GM19324 (cell line): ENCODE measurements around the gene ACTR3.
A peak's percentile ranks its signal among the peaks of the same experiment; 100 is the strongest.

Experiments used
- ATAC-seq: cut with Tn5 transposase; IDR thresholded peaks from one replicate; pipeline ENCODE4 v1.9.1; 2021; ENCODE audit warnings: mild to moderate bottlenecking, moderate library complexity; ENCODE audit not compliant: unreplicated experiment, low FRiP score

ACTR3 gene

DNA sequence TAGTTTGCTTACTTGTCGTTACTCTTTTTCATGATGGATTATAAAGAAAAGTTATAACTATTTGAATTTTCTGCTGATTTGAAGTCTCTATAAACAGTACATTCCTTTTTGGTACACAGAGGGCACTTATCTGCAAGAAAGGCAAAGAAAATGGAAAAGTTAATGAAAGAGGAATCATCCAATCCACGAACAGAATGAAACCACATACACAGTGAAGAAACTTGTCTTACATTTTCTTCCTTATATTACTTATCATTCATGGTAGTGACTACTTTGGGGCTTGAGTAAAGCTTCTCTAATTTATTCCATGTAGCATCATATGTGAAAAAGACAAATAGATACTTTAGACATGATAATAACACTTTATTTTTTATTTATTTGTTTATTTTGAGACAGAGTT lies 14.8 kb upstream of the ACTR3 start:
- no peak for ATAC-seq

DNA sequence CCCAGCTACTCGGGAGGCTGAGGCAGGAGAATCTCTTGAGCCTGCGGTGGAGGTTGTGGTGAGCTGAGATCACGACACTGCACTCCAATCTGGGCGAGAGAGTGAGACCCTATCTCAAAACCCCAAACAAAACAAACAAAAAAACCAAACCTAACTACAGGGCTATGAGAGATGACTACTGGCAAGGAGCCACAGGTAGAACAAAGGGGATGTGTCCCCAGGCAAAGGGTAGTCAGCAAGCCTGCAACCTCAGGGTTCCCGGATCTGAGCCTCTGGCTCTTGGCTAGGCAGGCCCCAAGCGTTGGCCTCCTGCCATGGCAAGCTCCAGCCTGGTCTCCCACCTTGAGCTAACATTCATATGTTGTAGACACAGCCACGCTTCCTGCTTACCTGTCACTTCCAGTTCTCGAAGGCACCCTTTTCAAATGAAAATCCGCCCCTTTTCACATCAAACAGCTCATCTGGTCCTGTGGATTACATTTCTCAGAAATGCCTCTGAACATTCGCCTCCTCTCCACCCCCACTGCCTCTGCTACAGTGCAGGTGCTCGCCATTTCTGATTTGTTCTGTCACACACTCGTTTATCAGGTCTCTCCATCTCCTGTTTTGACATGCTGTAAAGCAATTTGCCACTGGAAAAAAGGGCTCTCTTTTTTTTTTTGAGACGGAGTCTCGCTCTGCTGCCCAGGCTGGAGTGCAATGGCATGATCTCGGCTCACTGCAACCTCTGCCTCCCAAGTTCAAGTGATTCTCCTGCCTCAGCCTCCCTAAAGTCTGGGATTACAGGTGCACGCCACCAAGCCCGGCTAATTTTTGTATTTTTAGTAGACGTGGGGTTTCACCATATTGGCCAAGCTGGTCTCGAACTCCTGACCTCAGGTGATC lies 13.1 kb upstream of the ACTR3 start:
- ATAC-seq, result no peak

DNA sequence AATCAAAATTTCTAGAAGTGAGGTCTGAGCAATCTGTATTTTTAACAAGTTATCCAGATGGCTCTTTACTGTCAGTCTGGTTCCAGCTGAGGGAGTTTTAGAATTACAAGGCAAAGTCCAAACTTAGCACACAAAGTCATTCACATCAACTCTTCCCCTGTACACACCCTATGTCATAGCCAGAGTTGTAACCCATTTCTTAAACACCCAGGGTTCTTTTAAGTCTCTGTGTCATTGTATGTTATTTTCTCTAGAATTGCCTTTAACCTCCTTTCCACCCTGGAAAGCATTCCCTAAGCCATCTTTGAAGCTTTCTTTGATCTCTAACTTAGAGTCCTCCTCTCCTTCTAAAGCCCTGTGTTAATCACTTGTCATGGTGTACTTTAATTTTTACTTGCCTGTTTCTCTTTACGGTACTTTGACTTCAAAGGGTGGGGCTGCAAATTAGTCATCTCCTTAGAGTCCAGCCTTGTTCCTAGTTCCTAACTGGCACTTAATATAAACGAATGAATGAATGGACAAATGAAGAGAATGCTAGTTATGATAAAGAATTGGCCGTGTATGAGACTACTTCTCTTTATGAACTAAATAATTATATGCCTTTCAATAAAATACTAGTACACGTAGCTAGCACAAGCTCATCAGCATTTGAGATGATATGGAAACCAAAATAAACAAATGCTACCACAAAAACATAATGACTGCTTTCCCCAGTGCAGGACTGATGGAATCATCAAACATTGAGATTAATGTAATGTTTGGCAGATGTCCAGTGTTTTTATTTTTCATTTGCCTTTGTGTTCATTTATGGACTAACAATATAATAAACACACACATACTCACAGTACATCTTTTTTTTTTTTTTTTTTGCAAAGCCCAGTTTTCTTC lies 11.9 kb upstream of the ACTR3 start:
- no peak for ATAC-seq

DNA sequence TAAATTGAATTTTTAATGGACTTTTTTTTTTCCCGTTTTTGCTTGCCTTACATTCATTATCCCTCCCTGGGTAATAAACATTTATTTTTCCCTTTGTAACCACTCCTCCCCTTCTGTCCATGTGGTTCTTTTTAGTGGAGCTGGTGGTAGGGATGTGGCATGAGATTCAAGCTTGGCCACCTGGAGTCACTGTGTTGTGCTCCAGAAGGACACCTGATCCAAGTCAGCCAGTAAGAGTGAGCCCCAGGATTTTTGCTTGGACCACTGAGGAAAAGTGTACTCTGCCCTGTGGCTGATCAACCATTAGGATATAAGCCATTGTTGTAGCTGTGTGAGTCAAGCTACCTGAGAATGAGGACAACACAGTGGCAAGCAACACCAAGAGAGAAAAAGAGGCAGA lies 11.1 kb upstream of the ACTR3 start:
- no peak for ATAC-seq

DNA sequence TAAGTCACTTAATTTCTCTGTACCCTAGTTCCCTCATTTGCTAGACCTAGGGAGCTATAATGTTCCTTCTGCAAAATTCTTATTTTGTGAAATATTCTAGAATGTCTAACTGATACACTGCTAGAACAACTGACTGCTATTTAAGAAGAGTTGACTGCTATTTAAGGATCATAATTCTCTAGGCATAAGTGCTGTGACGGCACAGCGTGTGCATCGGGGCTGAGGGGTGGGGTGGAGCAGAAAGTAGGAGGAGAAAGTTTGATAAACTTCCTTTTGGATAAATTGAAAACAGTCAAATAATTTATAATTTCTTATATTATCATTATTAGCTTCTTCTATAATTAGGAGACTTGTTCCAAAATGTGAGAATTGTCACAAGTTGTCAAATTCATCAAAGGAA lies 10.4 kb upstream of the ACTR3 start:
- no peak for ATAC-seq

DNA sequence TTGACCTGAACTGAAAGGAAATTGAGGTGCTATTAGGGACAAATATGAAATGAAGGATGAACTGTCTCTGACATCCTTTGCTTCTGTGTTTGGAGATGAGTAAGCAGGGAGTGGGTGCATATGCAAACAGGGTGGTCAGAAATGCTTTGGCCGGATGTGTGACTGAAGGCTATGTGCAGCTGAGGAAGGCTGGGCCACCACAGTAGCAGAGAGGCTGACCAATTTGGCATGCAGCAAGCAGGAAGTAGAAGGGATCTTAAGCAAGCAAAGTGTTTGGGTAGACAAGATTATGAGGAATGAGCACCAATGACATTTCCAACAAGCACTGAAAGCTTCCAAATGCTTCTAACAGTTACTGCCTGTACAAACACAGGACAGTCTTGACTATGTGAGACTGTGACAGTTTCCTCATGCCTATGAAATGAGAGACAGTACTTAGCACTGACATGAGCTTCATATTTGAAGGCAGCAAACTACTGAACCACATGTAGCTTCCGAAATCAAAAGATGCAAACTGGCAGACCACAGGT lies 3.3 kb upstream of the ACTR3 start:
- ATAC-seq, result peak; percentile 73

DNA sequence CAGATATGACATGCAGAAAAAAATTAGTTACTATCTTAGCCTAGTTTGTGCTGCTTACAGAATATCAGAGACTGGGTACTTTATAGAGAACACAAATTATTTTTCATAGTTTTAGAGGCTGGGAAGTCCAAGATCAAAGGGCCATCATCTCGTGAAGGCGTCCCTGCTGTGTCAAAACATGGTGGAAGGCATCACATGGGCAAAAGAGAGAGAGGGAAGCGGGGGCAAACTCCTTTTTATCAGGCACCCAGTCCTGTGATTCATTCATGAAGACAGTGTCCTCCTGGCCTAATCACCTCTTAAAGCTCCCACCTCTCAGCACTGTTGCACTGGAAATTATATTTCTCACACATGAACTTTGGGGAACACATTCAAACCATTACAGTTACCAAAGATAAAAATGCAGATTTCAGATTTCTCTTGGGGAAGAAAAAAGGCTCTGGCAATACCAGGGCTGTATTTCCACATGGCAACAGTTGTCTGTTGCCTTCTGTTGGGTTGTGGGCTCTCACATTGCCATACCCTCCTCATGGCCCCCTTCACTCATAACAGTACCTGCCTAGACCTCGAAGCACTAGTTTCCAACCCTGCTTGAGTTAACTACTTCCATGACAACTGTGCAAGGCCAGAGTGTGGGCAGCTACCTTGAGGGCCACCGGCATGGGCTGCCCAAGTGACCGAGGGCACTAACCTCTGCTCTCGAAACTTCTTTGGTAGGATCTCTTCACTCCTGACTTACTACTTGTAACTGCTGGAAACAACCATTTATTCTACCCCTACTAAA lies 2.7 kb upstream of the ACTR3 start:
- ATAC-seq, result no peak

DNA sequence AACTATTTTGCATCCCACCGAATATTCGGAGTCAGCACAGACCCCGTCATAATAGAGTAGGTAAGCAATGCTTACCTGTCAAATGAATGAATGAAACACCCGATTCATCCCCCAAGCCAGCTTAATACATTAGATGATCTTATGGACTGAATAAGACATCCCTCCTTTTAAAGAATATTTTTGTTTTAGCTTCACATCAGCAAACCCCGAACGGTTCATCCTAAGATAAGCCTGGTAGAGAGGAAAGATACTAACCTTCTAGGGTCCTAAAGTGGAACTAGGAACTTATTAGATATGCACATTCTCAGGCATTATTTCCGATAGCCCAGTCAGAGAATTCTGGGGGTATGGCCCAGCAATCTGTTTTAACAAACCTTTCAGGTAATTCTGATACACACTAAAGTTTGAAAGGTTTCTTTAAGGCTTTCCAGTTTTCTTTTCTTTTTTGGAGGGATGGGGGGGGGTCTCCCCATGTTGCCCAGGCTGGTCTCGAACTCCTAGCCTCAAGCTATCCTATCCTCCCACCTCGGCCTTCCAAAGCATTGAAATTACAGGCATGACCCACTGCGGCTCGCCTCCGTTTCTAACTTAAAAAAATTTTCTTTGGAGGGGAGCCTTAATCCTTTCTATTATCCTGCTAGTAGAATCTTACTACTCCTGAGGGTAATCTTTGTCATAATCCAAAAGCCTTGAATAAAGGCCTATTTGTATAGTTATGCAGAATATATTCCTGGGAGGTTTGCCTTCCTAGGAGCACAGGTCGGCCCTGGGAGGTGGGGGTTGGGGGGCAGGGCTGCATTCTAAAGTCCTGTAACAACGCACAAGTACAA lies 1.0 kb upstream of the ACTR3 start:
- ATAC-seq, result no peak

DNA sequence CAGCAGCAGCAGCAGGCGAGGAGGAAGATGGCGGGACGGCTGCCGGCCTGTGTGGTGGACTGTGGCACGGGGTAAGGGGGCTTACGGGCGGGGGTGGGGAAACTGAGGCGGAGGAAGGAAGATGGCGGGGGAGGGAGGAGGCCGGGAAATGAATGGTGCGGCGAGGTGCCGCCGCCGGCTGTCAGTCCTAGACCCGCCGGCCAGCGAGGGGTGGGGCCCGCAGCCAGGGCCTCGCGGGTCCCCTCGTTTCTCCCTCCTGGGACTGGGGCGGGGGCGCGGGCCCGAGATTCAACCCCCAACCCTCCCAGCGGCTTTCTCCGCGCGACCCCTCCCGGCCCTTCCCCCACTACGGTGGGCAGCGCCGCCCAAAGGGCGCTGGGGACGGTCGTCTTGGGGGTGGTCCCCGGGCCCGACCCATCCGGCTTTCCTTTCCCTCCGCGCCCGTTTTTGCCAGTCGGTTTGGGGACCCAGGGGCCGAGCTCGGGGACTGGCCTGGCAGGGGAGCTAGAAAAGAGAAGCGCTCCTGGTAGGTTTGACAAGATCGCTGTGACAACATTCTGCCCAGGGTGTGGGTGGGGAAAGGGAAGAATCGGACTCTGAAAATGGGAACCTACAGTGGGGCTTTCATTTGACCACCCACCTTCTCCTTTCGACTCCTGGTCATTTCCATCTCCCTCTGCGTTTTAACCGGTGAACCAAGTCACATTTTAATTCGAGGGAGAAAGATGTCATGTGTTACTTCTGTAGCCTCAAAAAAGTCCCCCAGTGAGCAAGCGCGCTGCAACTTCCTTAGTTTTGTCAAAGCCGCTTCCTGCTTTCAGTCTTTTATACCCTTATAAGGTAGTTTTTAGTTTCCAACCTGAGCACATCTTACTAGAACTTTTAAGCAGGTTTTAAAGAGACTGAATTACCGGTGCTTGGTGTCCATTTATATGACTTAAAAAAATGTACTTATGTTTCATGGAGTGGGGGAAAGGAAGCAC lies 655 bp downstream of the ACTR3 start:
- peak; percentile 0 for ATAC-seq

DNA sequence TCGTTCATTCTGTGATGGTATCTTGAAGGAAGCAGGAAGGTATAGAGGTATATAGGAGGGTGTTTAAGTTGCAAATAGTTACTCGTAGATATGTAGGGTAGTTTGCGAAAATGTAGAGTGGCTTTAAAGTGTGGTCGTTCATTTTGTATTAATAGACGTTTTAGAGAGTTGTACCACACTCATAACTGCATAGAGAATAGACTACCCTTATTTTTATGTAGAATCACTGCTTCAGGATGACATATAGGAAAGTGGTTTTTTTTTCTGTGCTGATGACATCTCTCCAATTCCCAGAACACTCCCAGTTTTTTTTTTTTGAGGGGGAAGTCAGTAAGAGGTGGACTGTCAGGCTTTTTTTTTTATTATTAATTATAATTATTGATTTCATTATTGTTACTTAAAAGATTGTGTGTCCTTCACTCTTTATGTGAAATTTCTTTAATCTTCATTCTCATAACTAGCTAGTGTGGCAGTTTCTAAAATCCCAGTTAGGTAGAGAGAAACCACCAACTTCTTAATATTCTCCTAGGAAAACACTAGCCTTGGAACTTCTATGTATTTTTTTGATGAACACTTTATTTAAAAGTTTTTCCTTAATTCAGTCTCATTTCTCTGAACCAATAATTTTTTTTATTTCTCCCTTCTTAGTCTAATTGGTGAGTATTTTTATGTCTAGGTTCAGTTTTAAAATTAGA lies 1.5 kb downstream of the ACTR3 start:
- no peak for ATAC-seq

DNA sequence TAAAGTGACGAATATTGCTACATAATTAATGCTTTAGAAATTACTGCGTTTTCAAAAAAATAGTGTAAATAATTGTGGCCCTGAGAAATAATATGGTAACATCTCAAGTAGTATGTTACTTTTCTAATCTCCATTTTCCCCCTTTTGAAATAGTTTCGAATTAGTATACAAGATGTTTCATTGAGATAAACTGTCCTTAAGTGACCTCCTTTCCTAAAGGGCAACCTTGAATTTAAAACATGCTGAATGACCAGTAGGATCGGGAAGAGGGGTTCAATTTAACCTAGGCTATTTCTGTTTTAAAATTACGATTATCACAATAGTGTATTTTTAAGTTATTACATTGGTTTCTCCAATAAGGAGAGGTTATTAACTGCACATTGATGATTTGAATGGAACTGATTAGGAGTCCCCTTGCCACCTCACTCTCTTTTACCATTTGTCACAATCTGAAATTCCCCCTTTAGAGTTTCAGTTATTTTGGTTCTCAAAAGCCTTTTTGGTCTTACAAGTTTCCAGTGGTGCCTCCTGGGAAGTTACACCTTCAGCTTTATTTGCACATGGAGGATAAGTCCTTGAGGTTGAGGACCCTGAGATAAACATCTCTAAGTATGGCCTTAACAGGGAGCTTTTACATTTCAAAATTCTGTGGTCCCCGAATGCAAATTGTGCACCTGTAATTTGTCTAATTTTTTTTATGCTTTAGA lies 2.3 kb downstream of the ACTR3 start:
- no peak for ATAC-seq

DNA sequence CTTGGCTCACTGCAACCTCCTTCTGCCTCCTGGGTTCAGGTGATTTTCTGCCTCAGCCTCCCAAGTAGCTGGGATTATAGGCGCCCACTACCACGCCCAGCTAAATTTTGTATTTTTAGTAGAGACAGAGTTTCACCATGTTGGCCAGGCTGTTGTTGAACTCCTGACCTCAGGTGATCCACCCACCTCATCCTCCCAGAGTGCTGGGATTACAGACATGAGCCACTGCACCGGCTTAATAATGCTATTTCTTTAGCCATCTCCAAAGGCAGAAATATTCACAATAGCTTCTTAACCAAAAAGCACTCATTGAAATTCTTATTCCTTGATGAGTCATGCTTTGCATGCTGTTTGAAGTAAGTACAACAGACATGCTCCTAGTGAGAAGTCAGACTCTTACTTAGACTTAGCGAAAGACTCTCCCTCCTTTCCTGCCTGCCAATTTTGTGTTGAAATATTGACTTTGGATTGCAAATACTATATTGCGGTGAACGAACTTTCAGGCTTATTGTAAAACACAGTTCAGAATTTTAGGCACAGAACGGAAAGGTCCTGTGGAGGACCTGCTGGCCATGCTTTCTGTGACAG lies 4.4 kb downstream of the ACTR3 start:
- no peak for ATAC-seq

DNA sequence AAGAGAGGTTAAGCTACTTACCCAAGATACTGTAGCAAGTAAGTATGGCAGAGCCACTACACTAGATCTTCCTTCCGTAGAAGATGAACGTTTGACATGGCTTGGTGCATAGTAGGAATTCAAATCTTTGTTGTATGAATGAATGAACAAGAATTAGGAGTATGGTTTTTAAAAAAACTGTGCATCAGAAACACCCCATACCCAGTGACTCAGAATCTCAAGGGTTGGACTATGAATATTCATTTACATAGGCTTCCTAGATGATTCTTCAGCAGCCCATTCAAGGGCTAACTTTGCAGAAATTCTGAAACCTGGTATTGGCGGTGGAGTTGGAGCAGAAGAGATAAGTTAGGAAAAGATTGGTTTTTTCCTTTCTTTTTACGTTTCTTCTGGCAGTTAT lies 5.4 kb downstream of the ACTR3 start:
- no peak for ATAC-seq

DNA sequence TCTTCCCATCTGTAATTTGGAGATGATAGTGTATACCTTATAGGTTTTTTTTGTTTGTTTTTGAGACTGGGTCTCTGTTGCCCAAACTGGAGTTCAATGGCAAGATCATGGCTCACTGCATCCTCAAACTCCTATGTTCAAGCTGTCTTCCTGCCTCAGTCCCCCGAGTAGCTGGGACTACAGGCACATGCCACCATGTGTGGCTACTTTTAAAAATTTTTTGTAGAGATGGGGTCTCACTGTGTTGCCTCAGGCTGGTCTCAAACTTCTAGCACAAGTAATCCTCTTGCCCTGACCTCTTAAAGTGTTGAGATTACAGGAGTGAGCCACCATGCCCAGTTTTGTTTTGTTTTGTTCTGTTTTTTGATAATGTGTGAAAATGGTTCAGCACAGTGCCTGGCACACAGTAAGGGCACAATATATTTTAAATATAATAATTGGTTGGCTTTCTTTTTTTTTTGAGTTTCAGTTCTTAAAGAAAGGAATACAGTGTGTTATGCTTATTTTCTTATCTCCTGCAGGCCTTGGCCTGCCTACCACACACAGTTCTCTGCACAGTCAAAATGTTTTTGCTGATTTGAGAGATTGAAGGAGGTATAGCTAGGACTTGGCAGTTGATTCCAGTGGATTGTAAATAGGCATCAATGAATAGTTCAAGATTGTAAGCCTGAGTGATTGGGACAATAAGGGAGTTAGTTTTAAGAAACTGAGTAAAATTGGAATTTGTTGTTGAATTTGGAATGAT lies 6.1 kb downstream of the ACTR3 start:
- ATAC-seq, result no peak

DNA sequence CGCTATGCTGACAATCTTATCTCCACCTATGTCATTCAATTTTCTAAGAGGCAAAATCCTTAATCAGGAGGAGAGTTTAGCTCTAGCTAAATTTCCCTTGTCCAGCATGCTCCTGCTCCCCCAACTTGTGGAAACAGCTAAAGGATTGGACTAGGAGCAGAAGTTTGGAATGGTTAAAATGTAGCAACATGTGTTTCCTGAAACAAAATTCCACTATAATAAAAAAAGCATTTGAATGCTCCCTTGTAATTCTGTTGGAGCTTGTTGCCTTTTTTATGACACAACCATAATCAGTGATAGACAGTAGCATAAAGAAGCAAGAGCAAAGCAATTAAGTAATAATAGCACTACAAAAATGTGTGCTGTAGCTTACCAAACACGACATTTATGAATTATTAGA lies 6.9 kb downstream of the ACTR3 start:
- no peak for ATAC-seq

DNA sequence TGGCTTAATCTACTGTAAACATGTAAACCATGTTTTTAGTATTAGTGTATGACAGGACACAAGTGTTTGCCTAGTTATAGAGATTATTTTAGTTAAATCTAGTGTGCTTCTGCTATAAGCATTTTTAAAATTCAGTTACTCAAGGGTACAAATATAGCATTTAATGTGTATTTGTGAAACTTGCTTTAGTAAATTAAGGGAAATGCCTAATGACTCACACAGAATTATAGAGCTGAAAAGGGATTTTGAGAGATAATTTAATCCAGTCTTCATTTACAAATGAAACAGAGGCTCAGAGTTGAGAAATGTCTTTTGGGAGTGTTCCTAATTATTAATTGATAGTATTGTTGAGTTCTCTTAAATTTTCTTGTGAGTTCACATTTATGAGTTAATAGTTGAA lies 8.2 kb downstream of the ACTR3 start:
- ATAC-seq, result no peak
